ENCODE data around the gene CST9L. TPM values are rescaled to one million over a fixed set of nuclear protein-coding genes. Genes with fewer than 3 reads are reported as not detected.

The CST9L gene
- polyA plus RNA-seq, 6 donors from 2014 or later = not detected

GRCh38 chr20:23550227-23550626, 18.1 kb downstream of the CST9L start:
- no peaks in the 10 kb centered on the region for H3K4me1 Mint-ChIP-seq
- ATAC-seq (ENCODE audit: low read depth in 2 of 2) (no peak), DNase-seq (no peak)
- peaks cover 0 to 10% (median 2%) of the 10 kb centered on the region in 7 donors for H3K9me3 Mint-ChIP-seq
- no peak overlapping the region for H3K27ac Mint-ChIP-seq
- peaks cover 10 to 17% (median 14%) of the 10 kb centered on the region in 3 donors for H3K27me3 Mint-ChIP-seq
- no peaks in the 10 kb centered on the region for H3K36me3 Mint-ChIP-seq
- no peak overlapping the region for H3K4me3 Mint-ChIP-seq

- Mint-ChIP-seq H3K27me3 (peaks cover 9 to 17% (median 10%) of the 10 kb centered on the region in 3 donors), H3K4me1 (no peaks in the 10 kb centered on the region), H3K9me3 (no peaks in the 10 kb centered on the region), H3K36me3 (no peaks in the 10 kb centered on the region), H3K4me3 (no peak overlapping the region), H3K27ac (peak overlapping the region in 1 of 6 donors; percentile 56)
- DNase-seq (no peak), ATAC-seq (ENCODE audit: low read depth in 2 of 2) (no peak)
Measured at GRCh38 chr20:23548408-23548807, 19.9 kb downstream of the CST9L start.

- no peaks in the 10 kb centered on the region for H3K36me3 Mint-ChIP-seq
- H3K27ac Mint-ChIP-seq = peak overlapping the region in 1 of 6 donors; percentile 33
- no peak overlapping the region for H3K4me3 Mint-ChIP-seq
- DNase-seq = no peak
- H3K27me3 Mint-ChIP-seq = peaks cover 7 to 17% (median 10%) of the 10 kb centered on the region in 3 donors
- ATAC-seq (ENCODE audit: low read depth in 2 of 2) = no peak
- H3K4me1 Mint-ChIP-seq = no peaks in the 10 kb centered on the region
- no peaks in the 10 kb centered on the region for H3K9me3 Mint-ChIP-seq
Measured at GRCh38 chr20:23547613-23548012, 20.7 kb downstream of the CST9L start.

DNA sequence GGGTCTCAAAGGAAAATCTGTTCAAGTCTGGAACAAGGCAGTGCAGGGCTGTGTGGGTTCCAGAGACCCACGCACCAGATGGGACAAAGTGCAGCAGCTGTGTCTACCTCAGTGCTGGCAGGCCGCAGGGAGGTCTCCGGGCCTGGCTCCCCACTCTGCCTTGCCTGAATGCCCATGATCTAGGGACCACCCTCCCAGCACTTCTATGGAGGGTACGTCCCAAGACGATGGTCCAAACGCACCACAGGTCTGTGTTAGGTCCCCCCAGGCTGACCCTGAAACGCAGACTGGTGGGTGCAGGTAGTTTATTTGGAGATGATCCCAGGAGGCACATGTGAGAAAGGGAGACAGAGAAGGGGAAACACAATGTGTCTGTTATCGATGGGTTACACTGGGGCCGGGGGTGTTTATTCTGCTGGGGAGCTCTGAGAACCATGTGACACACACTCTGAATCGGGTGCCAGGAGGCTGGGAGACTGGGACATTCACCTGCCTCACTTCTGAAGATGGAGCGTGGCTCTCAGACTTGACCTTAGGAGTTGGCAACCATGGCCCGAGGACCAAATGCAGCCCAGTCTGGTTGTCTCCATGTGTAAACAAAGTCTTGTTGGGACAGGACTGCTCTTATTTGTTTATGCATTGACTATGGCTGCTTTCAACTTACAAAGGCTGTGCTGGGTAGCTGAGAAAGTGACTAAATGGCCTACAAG, 21.7 kb downstream of the CST9L start:
- peaks cover 4 to 17% (median 10%) of the 10 kb centered on the region in 3 donors for H3K27me3 Mint-ChIP-seq
- no peak overlapping the region for H3K27ac Mint-ChIP-seq
- ATAC-seq (ENCODE audit: low read depth in 2 of 2) (no peak), DNase-seq (no peak)
- H3K36me3 Mint-ChIP-seq = no peaks in the 10 kb centered on the region
- no peaks in the 10 kb centered on the region for H3K4me1 Mint-ChIP-seq
- no peaks in the 10 kb centered on the region for H3K9me3 Mint-ChIP-seq
- no peak overlapping the region for H3K4me3 Mint-ChIP-seq

GRCh38 chr20:23544133-23544532, 24.2 kb downstream of the CST9L start:
- ATAC-seq (ENCODE audit: low read depth in 2 of 2) (no peak), DNase-seq (no peak)
- Mint-ChIP-seq H3K4me1 (no peaks in the 10 kb centered on the region), H3K4me3 (no peak overlapping the region), H3K9me3 (peaks cover 0 to 6% (median 0%) of the 10 kb centered on the region in 7 donors), H3K27ac (peak overlapping the region in 1 of 6 donors; percentile 28), H3K36me3 (no peaks in the 10 kb centered on the region), H3K27me3 (peaks cover 4 to 11% (median 6%) of the 10 kb centered on the region in 3 donors)

- no peak for ATAC-seq (ENCODE audit: low read depth in 2 of 2)
- Mint-ChIP-seq H3K27me3 (peaks cover 0 to 12% (median 9%) of the 10 kb centered on the region in 3 donors), H3K4me3 (no peak overlapping the region), H3K27ac (no peak overlapping the region), H3K36me3 (no peaks in the 10 kb centered on the region), H3K9me3 (peaks cover 0 to 6% (median 0%) of the 10 kb centered on the region in 7 donors), H3K4me1 (no peaks in the 10 kb centered on the region)
- no peak for DNase-seq
Measured at GRCh38 chr20:23542801-23543200, 25.5 kb downstream of the CST9L start.

DNA sequence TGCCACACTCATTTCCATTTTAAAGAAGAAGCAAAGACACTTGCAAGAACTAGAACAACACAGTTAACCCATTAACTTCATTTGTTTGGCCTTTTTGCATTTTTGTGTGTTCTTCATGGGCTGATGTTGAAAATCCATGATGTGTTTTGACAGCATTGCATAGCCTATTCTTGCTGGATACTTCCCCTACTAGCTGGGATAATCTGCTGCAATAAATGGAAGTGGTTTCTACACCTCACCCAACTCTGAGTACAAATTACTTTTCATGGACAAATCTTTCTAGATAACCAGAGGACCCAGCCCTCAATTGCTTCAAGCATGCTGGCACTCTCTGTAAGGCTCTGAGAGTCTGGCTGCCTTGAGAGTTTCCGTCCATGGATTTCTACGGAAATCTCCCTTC, 26.5 kb downstream of the CST9L start:
- no peak for ATAC-seq (ENCODE audit: low read depth in 2 of 2)
- peaks cover 0 to 12% (median 9%) of the 10 kb centered on the region in 3 donors for H3K27me3 Mint-ChIP-seq
- peaks cover 0 to 6% (median 0%) of the 10 kb centered on the region in 7 donors for H3K9me3 Mint-ChIP-seq
- no peak for DNase-seq
- no peaks in the 10 kb centered on the region for H3K4me1 Mint-ChIP-seq
- H3K4me3 Mint-ChIP-seq = no peak overlapping the region
- no peak overlapping the region for H3K27ac Mint-ChIP-seq
- H3K36me3 Mint-ChIP-seq = no peaks in the 10 kb centered on the region

- H3K36me3 Mint-ChIP-seq = no peaks in the 10 kb centered on the region
- H3K4me3 Mint-ChIP-seq = no peak overlapping the region
- H3K9me3 Mint-ChIP-seq = peaks cover 0 to 6% (median 0%) of the 10 kb centered on the region in 7 donors
- DNase-seq (no peak), ATAC-seq (ENCODE audit: low read depth in 2 of 2) (no peak)
- H3K27me3 Mint-ChIP-seq = peaks cover 0 to 12% (median 9%) of the 10 kb centered on the region in 3 donors
- no peak overlapping the region for H3K27ac Mint-ChIP-seq
- no peaks in the 10 kb centered on the region for H3K4me1 Mint-ChIP-seq
Measured at GRCh38 chr20:23541330-23541729, 27.0 kb downstream of the CST9L start.

DNA sequence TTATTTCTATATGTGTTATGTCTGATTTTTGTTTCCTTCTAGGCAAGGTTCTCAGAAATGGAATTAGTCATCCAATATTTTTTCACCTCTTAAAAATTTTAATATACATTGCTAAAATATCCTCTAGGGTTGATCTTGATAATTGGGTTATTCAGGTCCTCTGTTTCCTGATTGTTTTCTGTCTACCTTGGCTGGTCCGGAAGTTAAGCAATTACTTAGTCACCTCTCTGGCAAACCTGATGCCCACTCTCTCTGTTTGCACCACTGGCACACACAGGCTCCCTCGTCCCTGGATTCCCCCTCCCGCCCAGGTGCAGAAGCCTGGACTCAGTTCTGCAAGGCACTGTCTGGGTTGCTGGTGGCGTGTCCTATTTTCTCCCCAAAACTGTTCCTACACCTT, 27.7 kb downstream of the CST9L start:
- no peaks in the 10 kb centered on the region for H3K36me3 Mint-ChIP-seq
- peak overlapping the region in 1 of 6 donors; percentile 47 for H3K27ac Mint-ChIP-seq
- H3K27me3 Mint-ChIP-seq = peaks cover 0 to 12% (median 9%) of the 10 kb centered on the region in 3 donors
- ATAC-seq (ENCODE audit: low read depth in 2 of 2) (no peak), DNase-seq (no peak)
- peaks cover 0 to 6% (median 0%) of the 10 kb centered on the region in 7 donors for H3K9me3 Mint-ChIP-seq
- H3K4me1 Mint-ChIP-seq = no peaks in the 10 kb centered on the region
- H3K4me3 Mint-ChIP-seq = no peak overlapping the region

GRCh38 chr20:23537030-23537429, 31.3 kb downstream of the CST9L start:
- Mint-ChIP-seq H3K9me3 (peaks cover 0 to 6% (median 0%) of the 10 kb centered on the region in 7 donors), H3K27me3 (peaks cover 0 to 12% (median 9%) of the 10 kb centered on the region in 3 donors), H3K4me1 (no peaks in the 10 kb centered on the region), H3K36me3 (no peaks in the 10 kb centered on the region), H3K27ac (no peak overlapping the region), H3K4me3 (no peak overlapping the region)
- ATAC-seq (ENCODE audit: low read depth in 2 of 2) (no peak), DNase-seq (no peak)

DNA sequence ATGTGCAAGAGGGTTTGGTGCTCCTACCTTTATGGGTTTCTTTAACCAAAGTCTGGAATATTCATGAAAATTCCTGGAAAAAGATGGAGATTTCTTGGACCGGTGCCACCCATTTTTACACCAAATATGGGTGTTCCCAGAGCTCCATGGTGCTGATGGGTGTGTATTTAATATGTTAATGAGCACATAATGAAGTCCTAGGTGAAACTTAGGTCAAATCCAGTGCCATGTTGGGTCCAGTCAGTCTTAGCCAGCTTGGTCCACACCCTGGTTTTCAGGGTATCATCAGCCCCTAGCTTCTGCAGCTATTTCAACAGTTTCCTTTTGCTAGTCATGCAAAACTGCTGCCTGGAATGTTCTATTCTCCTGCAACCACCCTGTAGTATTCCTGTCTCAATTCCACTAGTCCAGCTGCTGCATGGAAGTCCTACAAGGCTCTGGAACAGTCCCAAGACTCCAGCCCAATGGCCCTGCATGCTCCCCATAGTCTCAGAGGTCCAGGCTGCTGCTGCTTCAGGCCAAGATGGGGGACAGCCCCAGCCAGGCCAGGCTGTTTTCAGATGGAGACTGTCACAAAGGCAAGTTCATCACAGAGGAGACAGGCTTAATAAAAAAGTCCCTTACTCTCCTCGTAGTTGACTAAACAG, 31.8 kb downstream of the CST9L start:
- DNase-seq (no peak), ATAC-seq (ENCODE audit: low read depth in 2 of 2) (no peak)
- peaks cover 0 to 6% (median 0%) of the 10 kb centered on the region in 7 donors for H3K9me3 Mint-ChIP-seq
- no peak overlapping the region for H3K27ac Mint-ChIP-seq
- no peaks in the 10 kb centered on the region for H3K36me3 Mint-ChIP-seq
- no peak overlapping the region for H3K4me3 Mint-ChIP-seq
- peaks cover 0 to 12% (median 9%) of the 10 kb centered on the region in 3 donors for H3K27me3 Mint-ChIP-seq
- H3K4me1 Mint-ChIP-seq = no peaks in the 10 kb centered on the region

- Mint-ChIP-seq H3K27me3 (peaks cover 0 to 9% (median 6%) of the 10 kb centered on the region in 3 donors), H3K27ac (no peak overlapping the region), H3K4me1 (no peaks in the 10 kb centered on the region), H3K4me3 (no peak overlapping the region), H3K9me3 (peaks cover 0 to 9% (median 5%) of the 10 kb centered on the region in 7 donors), H3K36me3 (no peaks in the 10 kb centered on the region)
- ATAC-seq (ENCODE audit: low read depth in 2 of 2) (no peak), DNase-seq (no peak)
Measured at GRCh38 chr20:23534801-23535593, 33.3 kb downstream of the CST9L start.

GRCh38 chr20:23533161-23533560, 35.1 kb downstream of the CST9L start:
- ATAC-seq (ENCODE audit: low read depth in 2 of 2) (no peak), DNase-seq (no peak)
- no peaks in the 10 kb centered on the region for H3K4me1 Mint-ChIP-seq
- H3K9me3 Mint-ChIP-seq = peaks cover 5 to 20% (median 12%) of the 10 kb centered on the region in 7 donors
- no peaks in the 10 kb centered on the region for H3K36me3 Mint-ChIP-seq
- H3K27me3 Mint-ChIP-seq = no peaks in the 10 kb centered on the region
- no peak overlapping the region for H3K27ac Mint-ChIP-seq
- H3K4me3 Mint-ChIP-seq = no peak overlapping the region
